Neural crest cell (in vitro differentiated cells): ENCODE results near the gene MTSS2. TPM values are rescaled to one million over a fixed set of nuclear protein-coding genes. Genes with fewer than 3 reads are reported as not detected.
"Not testable (repeated sequence)": the region's sequence is repeated elsewhere in the genome, so short reads cannot be mapped to it uniquely, and the experiment has no call there.

ENCODE experiments used
- DNase-seq: peaks from one replicate; pipeline ENCODE4 v3.0.0; 2021; ENCODE audit warnings: low read depth, mixed read lengths, low spot score
- H3K27ac Mint-ChIP-seq: one replicate; pipeline ENCODE4 v1.8.0; 2021; ENCODE audit warnings: mild to moderate bottlenecking, mixed read lengths; ENCODE audit not compliant: unreplicated experiment
- H3K27me3 Mint-ChIP-seq: 2 replicates; pipeline ENCODE4 v1.8.0; 2021; ENCODE audit warnings: low read depth, mild to moderate bottlenecking, mixed read lengths
- H3K36me3 Mint-ChIP-seq: 2 replicates; pipeline ENCODE4 v1.8.0; 2021; ENCODE audit warnings: low read depth, mild to moderate bottlenecking, mixed read lengths
- H3K4me1 Mint-ChIP-seq: 2 replicates; pipeline ENCODE4 v1.8.0; 2021; ENCODE audit warnings: mixed read lengths
- H3K4me3 Mint-ChIP-seq: one replicate; pipeline ENCODE4 v1.8.0; 2021; ENCODE audit warnings: mild to moderate bottlenecking, mixed read lengths
- H3K9me3 Mint-ChIP-seq: 2 replicates; pipeline ENCODE4 v1.8.0; 2021; ENCODE audit warnings: mixed read lengths
- total RNA-seq: library from RNA; stranded (reverse); gene quantifications from 2 replicates; pipeline ENCODE4 v1.2.1, GENCODE V29; 2021
- TF ChIP-seq, protein P1 (sequence below): fragments of 200-600 bp; sonication (generic); conservative IDR thresholded peaks from 2 replicates; pipeline ENCODE4 v1.5.0; 2021; ENCODE audit warnings: antibody characterized with exemption, mild to moderate bottlenecking

MTSS2 gene
- total RNA-seq, 1 donor from 2014 or later, result 93.3 TPM

- H3K27me3 Mint-ChIP-seq, result no peaks in the 10 kb centered on the region
These were observed 9.0 kb downstream of the MTSS2 start for GRCh38 chr16:70676675-70677498.

DNA sequence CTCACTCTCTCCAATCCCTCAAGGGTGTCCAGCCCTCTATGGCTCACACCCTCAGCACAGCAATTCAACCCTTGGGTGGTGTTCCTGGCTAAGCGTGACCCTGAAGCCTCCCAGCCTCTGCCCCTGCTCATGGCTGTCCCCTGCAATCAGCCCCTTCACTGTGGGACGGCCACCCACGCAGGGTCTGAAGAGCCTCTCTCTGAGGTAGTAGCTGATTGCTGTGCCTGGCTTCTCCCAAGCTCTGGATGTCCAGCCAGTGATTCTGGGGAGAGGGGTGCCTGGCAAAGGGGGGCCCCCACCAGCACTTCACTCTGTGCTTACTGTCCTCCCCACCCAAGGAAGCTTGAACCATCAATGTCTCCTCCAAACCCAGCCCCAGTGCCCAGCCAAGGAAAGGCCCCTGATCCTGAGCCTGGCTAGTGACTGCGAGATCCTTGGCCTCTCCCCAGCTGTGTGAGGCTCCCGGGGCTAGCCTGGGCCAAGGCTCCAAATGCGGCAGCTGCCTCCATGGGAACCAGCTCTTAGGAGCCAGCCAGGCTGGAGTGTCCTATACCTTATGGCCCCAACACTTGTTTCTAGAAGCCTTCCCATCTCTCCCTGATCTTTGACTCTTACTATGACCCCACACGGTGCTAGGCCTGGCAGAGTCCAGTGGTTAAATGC, 9.9 kb downstream of the MTSS2 start:
- Mint-ChIP-seq H3K4me1 (peaks cover 2% of the 10 kb centered on the region), H3K4me3 (no peak overlapping the region), H3K27ac (no peak overlapping the region), H3K9me3 (no peaks in the 10 kb centered on the region), H3K27me3 (no peaks in the 10 kb centered on the region), H3K36me3 (peaks cover 6% of the 10 kb centered on the region)
- TF ChIP-seq, protein P1, sequence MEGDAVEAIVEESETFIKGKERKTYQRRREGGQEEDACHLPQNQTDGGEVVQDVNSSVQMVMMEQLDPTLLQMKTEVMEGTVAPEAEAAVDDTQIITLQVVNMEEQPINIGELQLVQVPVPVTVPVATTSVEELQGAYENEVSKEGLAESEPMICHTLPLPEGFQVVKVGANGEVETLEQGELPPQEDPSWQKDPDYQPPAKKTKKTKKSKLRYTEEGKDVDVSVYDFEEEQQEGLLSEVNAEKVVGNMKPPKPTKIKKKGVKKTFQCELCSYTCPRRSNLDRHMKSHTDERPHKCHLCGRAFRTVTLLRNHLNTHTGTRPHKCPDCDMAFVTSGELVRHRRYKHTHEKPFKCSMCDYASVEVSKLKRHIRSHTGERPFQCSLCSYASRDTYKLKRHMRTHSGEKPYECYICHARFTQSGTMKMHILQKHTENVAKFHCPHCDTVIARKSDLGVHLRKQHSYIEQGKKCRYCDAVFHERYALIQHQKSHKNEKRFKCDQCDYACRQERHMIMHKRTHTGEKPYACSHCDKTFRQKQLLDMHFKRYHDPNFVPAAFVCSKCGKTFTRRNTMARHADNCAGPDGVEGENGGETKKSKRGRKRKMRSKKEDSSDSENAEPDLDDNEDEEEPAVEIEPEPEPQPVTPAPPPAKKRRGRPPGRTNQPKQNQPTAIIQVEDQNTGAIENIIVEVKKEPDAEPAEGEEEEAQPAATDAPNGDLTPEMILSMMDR, result no peak
- no peak for DNase-seq

More at GRCh38 chr16:70676675-70677498, 9.0 kb downstream of the MTSS2 start:
- no peak for DNase-seq
- Mint-ChIP-seq H3K27ac (no peak overlapping the region), H3K9me3 (no peaks in the 10 kb centered on the region), H3K36me3 (peaks cover 3% of the 10 kb centered on the region), H3K4me1 (peaks cover 4% of the 10 kb centered on the region), H3K4me3 (no peak overlapping the region)
- TF ChIP-seq, protein P1, result no peak

- H3K4me3 Mint-ChIP-seq, result no peak overlapping the region
- H3K27ac Mint-ChIP-seq, result no peak overlapping the region
- DNase-seq, result no peak
- H3K36me3 Mint-ChIP-seq, result peaks cover 18% of the 10 kb centered on the region
- TF ChIP-seq, protein P1, result no peak
- no peaks in the 10 kb centered on the region for H3K27me3 Mint-ChIP-seq
- peaks cover 5% of the 10 kb centered on the region for H3K9me3 Mint-ChIP-seq
- H3K4me1 Mint-ChIP-seq, result no peaks in the 10 kb centered on the region
These were observed 11.4 kb downstream of the MTSS2 start for GRCh38 chr16:70674221-70675014.

DNA sequence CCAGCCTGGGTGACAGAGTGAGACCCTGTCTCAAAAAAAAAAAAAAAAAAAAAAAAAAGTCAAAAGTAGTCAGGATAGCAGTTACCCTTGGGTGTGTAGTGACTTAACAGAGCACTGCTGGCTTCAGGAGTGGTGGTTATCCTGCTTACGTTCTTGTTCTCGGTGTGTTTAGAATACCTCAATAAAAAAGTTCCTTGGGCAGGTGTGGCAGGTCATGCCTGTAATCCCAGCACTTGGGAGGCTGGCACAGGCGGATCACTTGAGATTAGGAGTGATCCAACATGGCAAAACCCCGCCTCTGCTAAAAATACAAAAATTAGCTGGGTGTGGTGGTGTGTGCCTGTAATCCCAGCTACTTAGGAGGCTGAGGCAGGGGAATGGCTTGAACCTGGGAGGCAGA, 14.9 kb downstream of the MTSS2 start:
- not testable (repeated sequence) for H3K4me3 Mint-ChIP-seq, DNase-seq, H3K27me3 Mint-ChIP-seq, H3K27ac Mint-ChIP-seq, H3K4me1 Mint-ChIP-seq, H3K9me3 Mint-ChIP-seq
- peaks cover 42% of the 10 kb centered on the region for H3K36me3 Mint-ChIP-seq

- H3K36me3 Mint-ChIP-seq, result peaks cover 42% of the 10 kb centered on the region
- H3K4me1 Mint-ChIP-seq, result no peaks in the 10 kb centered on the region
- peaks cover 8% of the 10 kb centered on the region for H3K9me3 Mint-ChIP-seq
- H3K27ac Mint-ChIP-seq, result no peak overlapping the region
- no peak overlapping the region for H3K4me3 Mint-ChIP-seq
- TF ChIP-seq, protein P1, result no peak
- H3K27me3 Mint-ChIP-seq, result no peaks in the 10 kb centered on the region
- DNase-seq, result no peak
These were observed 15.7 kb downstream of the MTSS2 start for GRCh38 chr16:70670175-70670574.
